Heart left ventricle (tissue), 13 donors: ENCODE data around the gene RGPD6.
"Not testable (repeated sequence)": the region's sequence is repeated elsewhere in the genome, so short reads cannot be mapped to it uniquely, and the experiment has no call there.

Source experiments
- CTCF ChIP-seq, 12 donors: fragments of 200-600 bp; sonication (generic) in 4 of 12; IDR thresholded peaks; one replicate each; pipeline versions ENCODE4 v1.5.0 to v1.8.0; 2018 to 2022; ENCODE audit warnings: antibody characterized with exemption in 12 of 12, mild to moderate bottlenecking in 5 of 12
- POLR2A ChIP-seq, 2 donors: fragments of 450-650 bp; IDR thresholded peaks; one replicate each; pipeline ENCODE4 v1.6.1; 2017; ENCODE audit warnings: antibody characterized with exemption in 2 of 2, mild to moderate bottlenecking in 2 of 2, moderate library complexity in 2 of 2
- donor health status: ischemic (EF 13 %, LVEDD 7.1; RV severe dilation, severe dysfunction).
- donor health status: DM: no; HTN: yes; CAD: no.
- donor health status: DM: no; HTN: no; CAD: no.
- donor health status: ischemic (EF 25% LVEDD 6.9; RV normal size, moderate dysfunction).
- donor health status: ischemic (EF 25% LVEDD 5.7; RV mildly dilated, moderate dysfunction).
- donor health status: ischemic (EF 35%, LVEDD 5.7; RV mildly dilated, moderate dysfunction).
- donor health status: nonischemic (EF 11% LVEDD 7.7; RV severe dilation, severe dysfunction).
- donor health status: DM: yes; HTN: yes; CAD: no.
- donor health status: PGD.
- donor health status: ischemic (EF 29% LVEDD 5.4; RV normal size, mild dysfunction).
- donor health status: nonischemic (EF 23%, LVEDD 6.1; RV moderate dilation, normal function).

DNA sequence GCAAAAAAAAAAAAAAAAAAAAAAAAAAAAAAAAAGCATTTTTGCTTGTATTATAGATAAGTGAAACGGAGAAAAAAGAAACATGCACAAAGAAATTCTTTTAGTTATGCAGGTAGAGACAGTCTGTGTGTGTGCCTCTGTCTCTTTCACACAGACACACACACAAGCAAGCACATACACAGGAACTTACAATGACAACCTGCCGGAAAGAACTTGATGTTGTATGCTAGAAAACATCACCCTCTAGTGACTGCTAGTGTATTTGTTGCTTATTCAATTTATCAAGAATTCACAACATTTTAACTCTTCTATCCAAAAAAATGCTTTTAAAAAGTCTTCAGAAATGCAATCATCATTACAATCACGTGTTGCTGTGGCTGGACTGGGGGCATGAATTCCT is 95.8 kb downstream of the RGPD6 start:
- TF ChIP-seq POLR2A, CTCF (IDR thresholded peaks at IDR 0.05): not testable (repeated sequence)
